NCI-H748 treated with DMSO at 0.1 percent for 48 hours (cell line): ENCODE measurements around the gene B3GNT9.
"Not testable (repeated sequence)": the region's sequence is repeated elsewhere in the genome, so short reads cannot be mapped to it uniquely, and the experiment has no call there.

ENCODE experiments used
- DNase-seq: peaks from one replicate; lab custom pipeline; 2025; lab: John Stamatoyannopoulos, UW

The B3GNT9 gene

GRCh38 chr16:67150047-67150832 lies 558 bp downstream of the B3GNT9 start:
- no peak for DNase-seq

GRCh38 chr16:67149276-67150046 lies 1.3 kb downstream of the B3GNT9 start:
- DNase-seq, result no peak

GRCh38 chr16:67148656-67149275 lies 2.0 kb downstream of the B3GNT9 start:
- DNase-seq, result no peak

DNA sequence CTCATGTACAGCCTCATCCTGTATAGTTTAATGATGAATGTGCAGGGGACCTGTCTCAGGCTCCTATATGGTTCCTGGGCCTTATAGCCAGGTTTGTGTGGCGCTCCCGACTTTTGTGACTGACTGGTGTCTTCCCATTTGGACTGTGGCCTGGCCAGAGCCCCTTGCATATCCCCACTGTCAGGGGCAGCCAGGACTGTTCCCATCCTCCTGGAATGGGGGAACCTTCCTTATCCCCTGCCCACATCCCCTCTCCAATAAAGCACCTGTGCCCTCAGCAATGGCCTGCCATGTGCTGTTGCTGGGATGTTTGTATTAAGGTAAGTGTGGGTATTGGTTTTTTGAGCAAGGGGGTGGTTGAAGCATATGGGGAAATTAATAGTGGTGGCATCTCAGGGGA lies 2.6 kb downstream of the B3GNT9 start:
- DNase-seq, result no peak

- DNase-seq, result no peak
These were observed 3.2 kb downstream of the B3GNT9 start for GRCh38 chr16:67147437-67148140.

DNA sequence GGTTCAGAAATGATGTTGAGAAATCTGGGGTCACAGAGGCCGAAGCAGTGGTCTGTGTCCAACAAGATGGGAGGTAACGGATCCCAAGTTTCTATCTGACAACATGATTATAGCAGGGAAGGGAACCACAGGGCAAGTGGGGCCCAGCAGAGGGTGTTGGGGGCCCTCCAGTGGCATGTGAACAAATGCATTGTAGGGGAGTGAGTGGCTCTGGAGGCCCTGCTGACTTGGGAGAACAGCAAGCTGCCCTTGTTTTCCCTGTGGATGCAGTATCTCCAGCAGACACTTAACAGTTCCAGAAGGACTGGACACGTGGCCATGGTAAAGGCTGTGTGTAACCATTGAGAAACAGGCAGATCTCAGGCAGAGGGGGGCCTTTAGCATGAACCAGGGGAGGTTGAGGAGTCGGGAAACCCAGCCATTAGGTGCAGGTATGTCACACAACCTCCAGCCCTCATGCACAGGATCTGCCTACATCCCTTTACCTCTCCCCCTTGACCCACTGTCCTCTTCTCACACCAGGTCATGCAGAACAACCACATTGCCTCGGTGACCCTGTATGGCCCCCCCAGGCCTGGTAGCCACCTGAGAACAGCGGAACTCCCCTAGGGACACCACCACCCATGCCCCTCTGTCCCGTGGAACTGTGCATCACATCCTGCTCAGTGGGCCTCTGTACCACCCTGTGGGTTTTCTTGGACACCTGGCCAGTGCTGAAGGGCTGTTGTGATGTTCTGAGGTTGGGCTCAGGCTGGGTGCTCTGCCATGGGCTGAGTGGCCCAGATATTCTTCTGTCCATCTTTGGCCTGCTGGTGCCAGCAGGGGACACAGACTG lies 4.1 kb downstream of the B3GNT9 start:
- DNase-seq, result no peak

DNA sequence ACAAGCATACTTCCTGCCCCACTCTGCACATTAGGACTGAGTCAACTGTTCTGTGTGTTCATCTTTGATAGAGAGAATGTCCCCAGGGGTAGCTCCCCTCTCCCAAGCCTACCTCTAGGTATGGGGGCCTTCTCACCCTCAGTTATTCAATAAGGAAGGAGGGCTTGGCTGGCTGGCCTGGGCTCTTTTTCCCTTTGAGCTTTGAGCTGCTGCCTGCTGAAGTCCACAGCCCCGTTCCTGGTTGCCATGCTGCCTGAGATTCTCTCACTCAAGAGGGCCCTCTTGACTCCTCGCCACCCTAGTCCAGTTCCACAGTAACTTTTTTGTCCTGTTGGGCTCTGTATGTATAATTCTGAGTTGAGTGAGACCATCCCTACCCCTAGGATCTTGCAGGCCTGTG lies 5.1 kb downstream of the B3GNT9 start:
- no peak for DNase-seq

DNA sequence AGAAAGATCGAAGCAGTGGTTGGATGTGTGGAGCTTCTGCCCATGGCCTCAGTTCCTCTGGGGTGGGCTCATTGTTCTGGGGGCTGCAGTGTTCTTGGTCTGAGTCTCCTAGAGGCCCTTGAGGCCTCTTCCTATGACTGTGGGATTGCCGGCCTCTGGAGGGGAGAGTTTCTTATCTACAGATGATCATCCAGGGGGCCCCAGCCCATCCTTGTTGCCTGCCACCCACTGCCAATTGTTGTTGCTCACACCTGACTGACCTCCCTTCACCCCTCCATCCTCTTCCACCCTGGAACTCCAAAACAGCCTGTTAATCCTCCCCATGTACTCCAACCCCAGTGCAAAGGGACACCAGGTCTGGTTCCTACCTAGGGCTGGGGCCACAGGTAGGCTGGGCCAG lies 5.9 kb downstream of the B3GNT9 start:
- no peak for DNase-seq

DNA sequence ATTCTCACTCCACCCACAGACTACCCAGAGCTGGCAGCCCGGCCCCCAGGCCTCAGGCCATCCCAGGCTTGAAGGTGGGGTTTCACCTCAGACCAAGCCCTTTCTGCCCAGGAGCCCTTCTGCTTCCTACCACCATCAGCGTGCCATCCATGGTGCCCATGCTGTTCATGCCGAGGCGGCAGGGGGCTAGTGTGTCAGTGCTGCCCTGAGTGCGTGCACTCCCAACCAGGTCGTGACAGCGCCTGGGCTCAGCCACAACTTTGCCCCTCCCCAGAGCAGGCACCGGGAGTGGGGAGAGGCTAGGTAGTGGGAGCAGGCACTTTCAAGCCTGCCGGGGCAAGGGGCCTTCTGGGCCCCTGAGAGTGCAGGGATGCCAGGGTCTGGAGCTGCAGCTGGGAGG lies 8.5 kb downstream of the B3GNT9 start:
- no peak for DNase-seq

- no peak for DNase-seq
These were observed 9.4 kb downstream of the B3GNT9 start for GRCh38 chr16:67141391-67141790.

DNA sequence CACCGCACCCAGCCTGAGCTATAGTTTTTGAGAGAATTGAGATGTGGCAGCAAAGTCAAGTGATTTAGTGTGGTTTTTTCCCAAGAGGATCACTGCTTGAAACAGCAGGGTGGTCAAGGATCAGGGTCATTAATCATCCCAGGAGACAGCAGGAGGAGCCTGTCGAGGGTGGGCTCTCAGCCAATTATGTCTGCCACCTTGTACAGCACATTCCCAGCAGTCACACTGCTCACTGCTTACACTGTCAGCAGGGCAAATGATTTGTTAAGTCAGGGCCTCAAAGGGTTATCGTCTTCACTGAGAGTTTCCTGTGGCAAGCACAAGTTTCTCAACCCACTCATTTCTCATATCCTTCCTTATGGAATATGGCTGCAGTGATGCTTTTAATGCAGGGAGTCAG lies 13.2 kb downstream of the B3GNT9 start:
- DNase-seq, result no peak

GRCh38 chr16:67129422-67129821 lies 21.4 kb downstream of the B3GNT9 start:
- DNase-seq, result no peak

GRCh38 chr16:67128887-67129286 lies 21.9 kb downstream of the B3GNT9 start:
- no peak for DNase-seq

- DNase-seq, result no peak
These were observed 22.4 kb downstream of the B3GNT9 start for GRCh38 chr16:67128417-67128816.

GRCh38 chr16:67122799-67123198 lies 28.0 kb downstream of the B3GNT9 start:
- DNase-seq, result not testable (repeated sequence)

DNA sequence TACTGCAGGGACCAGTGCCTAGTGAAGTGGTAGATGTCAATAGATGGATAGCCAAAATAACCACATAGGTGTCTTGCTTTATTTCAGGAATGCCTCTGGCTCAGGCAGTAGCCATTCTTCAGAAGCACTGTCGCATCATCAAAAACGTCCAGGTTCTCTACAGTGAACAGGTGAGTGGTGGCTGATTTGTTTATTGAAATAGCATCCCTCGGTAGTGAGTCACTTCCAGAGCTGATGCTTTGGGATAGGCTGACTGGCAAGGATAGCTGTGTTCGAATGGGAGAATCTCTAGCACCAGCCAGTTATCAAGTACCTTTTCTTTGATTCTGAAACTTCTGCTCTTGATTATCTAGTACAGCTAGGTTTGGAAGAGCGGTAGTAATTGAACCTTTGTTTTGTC lies 30.8 kb downstream of the B3GNT9 start:
- DNase-seq, result no peak

- no peak for DNase-seq
These were observed 33.1 kb downstream of the B3GNT9 start for GRCh38 chr16:67117716-67118115.

GRCh38 chr16:67116388-67117311 lies 34.1 kb downstream of the B3GNT9 start:
- DNase-seq, result no peak

DNA sequence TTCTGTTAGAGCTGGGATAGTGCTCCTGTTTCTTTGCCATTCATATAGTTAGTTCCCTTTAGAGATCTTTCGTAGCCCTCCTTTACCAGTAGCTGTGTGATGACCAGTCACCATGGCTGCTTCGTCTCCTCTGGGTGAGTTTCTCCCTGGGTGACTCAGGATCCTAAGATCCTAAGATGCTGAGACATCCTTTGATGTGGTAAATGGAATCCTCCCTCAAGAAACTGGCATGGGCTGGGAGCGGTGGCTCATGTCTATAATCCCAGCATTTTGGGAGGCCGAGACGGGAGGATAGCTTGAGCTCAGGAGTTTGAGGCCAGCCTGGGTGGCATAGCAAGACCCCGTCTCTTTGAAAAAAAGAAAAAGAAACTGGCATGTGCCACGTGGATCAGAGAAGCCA lies 35.2 kb downstream of the B3GNT9 start:
- DNase-seq, result no peak

GRCh38 chr16:67114793-67115192 lies 36.0 kb downstream of the B3GNT9 start:
- DNase-seq, result no peak
